NCI-H460 (cell line): ENCODE data around the gene PSMG3. TPM values are rescaled to one million over a fixed set of nuclear protein-coding genes. Genes with fewer than 3 reads are reported as not detected.
"Not testable (repeated sequence)": the region's sequence is repeated elsewhere in the genome, so short reads cannot be mapped to it uniquely, and the experiment has no call there.

Experiments
- DNase-seq: peaks from one replicate; pipeline ENCODE4 v3.0.0-alpha.2; 2016; ENCODE audit warnings: low read depth; ENCODE audit errors: extremely low read depth
- total RNA-seq: library from RNA; depleted of rRNA; stranded (reverse); fragments of >200 nt; shearing (Covaris generic); gene quantifications from 2 replicates; pipeline ENCODE4 v1.2.3, GENCODE V29; 2014

The PSMG3 gene
- total RNA-seq, 1 experiment from 2014 or later: 125 TPM

DNA sequence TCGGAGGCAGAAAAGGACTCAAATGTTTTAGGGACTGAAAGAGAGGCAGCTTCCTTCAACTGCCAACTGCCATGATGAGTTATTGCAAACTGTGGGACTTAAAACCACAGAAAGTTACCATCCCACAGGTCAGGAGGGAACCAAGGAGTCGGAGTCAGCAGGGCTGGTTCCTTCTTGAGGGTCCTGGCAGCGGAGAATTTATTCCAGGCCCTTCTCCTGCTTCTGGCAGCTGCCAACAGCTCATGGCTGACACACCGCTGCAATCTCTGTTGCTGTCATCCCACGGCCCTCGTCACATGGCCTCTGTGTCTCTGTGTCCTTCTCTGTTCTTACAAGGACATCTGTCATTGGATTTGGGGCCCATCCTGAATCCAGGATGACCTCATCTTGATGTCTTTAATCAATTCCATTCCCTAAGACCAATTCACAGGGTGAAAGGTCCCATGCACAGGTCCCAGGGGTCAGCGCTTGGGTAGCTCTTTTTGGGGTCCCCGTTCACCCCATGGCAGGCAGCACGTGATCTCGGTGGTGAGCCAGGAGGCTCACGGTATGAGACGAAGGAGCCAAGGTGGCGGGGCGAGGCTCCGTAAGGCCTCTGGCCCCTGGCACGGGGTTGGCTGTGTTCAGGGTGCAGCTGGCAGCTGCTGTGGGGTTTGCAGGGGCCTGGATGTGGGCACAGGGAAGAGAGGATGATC is 27.4 kb upstream of the PSMG3 start:
- no peak for DNase-seq

DNA sequence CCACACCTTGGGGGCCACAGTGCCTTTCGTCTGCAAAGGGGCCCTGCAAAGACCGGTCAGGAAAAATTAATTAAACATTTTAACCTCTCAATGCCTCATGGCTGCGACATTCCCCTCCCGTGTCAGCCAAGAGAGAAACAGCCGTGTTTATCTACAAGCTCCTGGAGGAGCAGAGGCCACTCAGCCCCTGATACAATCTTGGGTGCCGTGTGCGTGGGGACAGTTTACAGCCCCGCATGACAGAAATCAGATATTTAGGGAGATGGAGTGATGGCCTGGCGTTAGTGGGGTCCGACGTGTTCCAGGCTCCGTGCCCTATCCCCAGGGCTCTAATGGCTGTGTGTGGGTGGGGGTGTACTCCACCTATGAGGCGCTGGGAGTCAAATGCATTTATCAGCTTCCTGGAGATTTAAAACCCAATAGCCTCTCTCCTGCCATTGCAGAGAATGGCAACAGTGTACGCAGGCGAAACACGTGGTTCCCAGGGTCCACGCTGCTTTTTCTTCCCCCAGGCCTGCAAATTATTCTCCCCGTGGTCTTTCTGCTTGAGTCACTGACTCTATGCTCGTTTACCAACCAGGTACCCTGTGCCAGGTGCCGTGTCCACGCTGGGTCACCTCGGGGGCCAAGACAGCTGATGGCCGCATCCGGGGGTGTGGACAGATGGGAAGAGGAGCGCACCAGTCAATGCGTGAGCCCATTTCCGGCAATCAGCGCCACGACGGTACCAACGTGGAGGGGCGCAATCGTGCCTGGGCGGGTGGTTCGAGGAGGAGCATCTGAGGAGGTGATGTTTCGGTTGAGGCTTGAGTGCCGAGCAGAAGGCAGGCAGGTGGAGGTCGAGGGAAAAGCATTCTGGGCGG is 26.6 kb upstream of the PSMG3 start:
- DNase-seq: no peak

- DNase-seq: no peak
Observed at GRCh38 chr7:1595636-1596035, 25.8 kb upstream of the PSMG3 start.

GRCh38 chr7:1595027-1595426 is 25.2 kb upstream of the PSMG3 start:
- no peak for DNase-seq

- no peak for DNase-seq
Observed at GRCh38 chr7:1593904-1594421, 24.1 kb upstream of the PSMG3 start.

DNA sequence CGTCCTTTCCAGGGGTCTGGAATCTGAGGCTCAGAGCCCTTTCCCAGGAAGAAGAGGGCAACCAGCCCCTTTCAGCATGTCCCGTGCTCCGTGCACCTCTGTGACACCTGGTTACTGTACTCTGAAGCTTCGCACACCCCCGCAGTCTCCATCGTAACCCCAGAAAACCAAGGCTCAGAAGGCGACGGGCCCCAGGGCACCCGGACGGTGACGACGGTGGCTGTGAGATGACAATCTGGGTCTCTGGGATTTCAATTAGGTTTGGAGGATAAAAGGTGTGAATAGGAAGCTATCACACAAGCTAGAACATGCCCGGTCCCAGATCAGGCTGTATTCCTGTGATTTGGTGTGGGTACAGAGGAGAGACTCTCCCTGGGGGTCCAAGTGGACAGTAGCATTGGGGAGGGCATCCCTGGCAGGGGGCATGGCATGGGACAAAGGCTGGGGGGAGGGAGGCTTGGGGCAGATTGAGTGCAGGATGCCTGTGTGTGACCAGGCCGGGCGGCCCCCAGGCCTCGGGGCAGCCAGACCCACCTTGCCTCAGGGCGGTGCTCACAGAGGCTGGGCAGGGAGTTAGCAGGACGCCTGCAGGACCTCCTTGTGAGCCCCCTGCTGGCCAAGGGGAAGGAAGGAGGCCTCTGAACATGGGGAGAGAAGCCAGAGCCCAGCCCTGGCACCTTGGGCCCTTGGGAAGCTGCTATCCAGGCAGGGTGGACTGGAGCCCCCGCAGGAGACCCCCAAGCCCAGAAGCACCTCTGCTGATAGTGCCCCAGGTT is 23.4 kb upstream of the PSMG3 start:
- no peak for DNase-seq

- DNase-seq: no peak
Observed at GRCh38 chr7:1592299-1592871, 22.6 kb upstream of the PSMG3 start.

DNA sequence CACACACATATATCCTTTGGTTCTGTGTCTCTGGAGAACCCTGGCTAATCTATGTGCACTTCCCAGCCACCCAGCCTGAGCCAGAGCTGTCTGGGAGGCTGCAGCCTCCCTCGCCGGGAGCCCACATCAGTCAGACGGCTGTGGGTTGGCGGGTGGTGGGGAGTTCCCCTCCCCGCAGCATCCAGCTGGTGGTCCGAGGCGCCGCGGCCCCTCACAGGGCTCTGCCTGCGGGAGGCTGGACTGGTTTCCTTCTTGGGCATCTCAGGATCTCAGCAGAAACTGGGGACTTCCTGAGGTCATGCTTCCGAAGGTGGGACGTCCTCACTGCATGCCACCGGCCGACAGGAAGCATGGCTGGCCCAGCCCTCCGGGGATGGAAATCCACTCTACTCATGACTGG is 22.0 kb upstream of the PSMG3 start:
- DNase-seq: no peak

DNA sequence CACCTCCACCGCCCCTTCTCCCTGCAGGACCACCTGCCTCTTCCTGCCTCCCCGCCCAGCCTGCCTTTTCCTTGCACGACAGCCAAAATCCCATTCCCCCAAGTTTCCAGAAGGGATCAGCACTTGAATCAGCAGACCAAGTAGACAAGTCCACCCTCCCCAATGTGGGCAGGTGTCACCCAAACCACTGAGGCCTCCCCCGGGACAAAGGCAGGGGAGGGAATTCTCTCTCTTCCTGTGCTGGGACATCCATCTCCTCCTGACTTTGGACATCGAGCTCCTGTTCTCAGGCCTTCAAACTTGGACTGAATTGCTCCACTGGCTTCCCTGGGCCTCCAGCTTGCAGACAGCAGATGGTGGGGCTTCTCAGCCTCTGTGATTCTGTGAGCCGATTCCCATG is 21.6 kb upstream of the PSMG3 start:
- DNase-seq: no peak

DNA sequence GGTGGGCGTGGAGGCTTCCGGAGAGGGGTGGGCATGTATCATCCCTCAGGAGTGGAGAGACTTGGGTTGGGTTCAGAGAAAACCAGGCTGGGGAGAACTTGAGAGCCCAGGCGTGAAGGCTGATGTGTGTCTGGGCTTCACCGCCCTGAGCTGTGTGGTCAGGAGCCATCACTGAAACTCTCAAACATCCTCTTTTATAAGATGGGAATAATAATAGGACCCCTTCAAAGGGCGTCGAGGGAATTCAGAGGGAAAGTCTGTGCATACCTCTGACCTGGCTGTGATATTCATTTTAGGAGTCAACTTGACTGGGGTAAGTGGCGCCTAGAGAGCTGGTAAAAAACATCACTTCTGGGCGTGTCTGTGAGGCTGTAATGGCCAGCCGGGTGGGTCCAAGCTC is 21.1 kb upstream of the PSMG3 start:
- no peak for DNase-seq

GRCh38 chr7:1590476-1590875 is 20.6 kb upstream of the PSMG3 start:
- DNase-seq: no peak

DNA sequence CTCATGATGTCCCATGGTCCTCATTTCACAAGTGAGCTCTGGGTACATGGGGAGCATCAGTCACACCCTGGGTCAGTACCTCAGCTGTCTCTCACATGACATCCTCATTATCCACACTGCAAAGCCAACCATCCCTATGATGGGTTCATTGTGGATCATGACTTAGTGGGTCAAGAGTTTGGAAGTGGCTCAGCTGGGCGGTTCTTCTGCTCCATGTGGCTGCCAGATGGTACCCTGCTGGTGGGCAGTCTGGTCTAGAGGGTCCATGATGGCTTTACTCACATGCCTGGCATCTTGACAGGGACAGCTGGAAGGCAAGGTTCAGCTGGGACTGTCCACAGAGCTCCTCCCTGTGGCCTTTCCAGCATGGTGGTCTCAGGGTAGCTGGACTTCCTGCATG is 19.1 kb upstream of the PSMG3 start:
- DNase-seq: no peak

DNA sequence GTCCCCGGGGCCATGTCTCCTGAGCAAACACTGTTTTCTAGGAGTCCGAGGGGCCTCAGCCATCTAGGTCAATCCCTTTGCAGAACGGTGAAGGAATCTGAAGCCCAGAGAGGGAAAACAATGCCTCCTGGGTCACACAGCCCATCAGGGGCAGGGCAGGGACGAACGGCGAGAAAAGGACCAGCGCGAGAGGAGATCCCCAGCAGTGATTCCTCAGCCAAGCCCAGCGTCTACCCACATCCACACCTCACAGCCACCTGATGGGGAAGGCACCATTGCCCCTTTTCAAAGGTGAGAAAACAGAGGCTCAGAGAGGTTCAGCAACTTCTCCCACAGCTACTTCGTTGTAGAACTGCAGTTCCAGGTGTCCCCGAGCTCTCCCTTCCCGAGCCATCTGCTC is 17.9 kb upstream of the PSMG3 start:
- no peak for DNase-seq

DNA sequence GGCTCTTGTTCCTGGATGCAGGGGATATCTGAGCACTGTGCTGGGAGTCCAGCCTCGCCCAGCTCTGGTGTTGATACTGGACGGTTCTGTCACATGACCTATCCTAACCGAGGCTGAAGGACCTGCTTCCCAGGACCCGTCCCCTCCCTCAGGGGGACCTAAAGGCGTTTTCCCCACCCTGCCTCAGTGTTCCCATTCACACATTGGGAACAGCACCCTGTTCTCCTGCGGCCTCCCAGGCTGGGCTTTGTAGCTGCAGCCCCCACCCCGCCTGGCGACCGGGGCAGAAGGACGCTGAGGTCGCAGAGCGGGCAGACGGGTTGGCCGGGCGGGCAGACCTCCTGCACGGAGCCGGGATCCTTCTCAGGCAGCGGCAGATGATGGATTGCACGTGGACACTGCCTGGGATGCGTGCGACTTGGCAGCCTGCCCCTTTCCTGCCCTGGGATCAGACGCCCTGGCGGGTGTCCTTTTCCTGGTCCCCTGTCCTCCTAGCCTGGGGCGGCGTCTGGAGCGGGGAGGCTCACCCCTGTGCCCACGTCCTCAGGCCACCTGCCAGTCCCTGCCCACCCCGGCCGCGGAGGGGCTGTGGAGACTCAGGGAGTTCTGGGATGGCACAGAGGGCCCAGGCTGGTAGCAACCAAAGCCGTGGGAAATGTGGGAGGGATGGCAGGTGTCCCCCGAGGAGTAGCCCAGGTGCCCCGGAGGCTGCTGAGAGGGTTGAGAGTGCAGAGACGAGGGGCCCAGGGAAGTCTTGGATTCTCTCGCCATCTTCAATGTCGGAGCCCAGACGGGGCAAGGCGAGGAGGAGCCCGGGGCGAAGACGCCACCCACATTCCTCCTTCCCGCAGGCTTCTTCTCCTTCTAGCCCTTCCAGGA is 17.2 kb upstream of the PSMG3 start:
- no peak for DNase-seq

- no peak for DNase-seq
Observed at GRCh38 chr7:1586126-1586826, 16.4 kb upstream of the PSMG3 start.

GRCh38 chr7:1585142-1585981 is 15.5 kb upstream of the PSMG3 start:
- DNase-seq: no peak

GRCh38 chr7:1584700-1585099 is 14.9 kb upstream of the PSMG3 start:
- no peak for DNase-seq

DNA sequence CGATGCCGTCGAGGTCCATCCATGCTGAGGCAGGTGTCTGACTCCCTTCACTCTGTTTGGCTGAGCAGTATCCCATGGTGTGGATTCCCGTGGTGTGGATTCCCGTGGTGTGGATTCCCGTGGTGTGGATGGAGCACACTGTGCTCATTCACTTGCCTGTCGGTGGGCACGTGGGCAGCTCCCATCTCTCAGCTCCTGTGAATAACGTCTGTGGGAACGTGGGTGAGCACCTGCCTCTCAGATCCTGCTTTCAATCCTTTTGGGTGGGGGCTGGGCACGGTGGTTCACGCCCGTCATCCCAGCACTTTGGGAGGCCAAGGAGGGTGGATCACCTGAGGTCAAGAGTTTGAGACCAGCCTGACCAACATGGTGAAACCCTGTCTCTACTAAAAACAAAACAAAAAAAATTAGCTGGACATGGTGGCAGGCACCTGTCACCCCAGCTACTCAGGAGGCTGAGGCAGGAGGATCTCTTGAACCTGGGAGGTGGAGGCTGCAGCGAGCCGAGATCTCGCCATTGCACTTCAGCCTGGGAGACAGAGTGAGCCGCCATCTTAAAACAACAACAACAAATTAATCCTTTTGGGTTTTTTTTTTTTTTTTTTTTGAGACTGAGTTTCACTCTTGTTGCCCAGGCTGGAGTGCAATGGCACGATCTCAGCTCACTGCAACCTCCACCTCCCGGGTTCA is 13.6 kb upstream of the PSMG3 start:
- DNase-seq: not testable (repeated sequence)
